Measurements from ENCODE around the gene FKBP5. TPM values are rescaled to one million over a fixed set of nuclear protein-coding genes. Genes with fewer than 3 reads are reported as not detected.
"Not testable (repeated sequence)": the region's sequence is repeated elsewhere in the genome, so short reads cannot be mapped to it uniquely, and the experiment has no call there.

FKBP5 gene
- polyA plus RNA-seq, 1 experiment, result 7.6 TPM

DNA sequence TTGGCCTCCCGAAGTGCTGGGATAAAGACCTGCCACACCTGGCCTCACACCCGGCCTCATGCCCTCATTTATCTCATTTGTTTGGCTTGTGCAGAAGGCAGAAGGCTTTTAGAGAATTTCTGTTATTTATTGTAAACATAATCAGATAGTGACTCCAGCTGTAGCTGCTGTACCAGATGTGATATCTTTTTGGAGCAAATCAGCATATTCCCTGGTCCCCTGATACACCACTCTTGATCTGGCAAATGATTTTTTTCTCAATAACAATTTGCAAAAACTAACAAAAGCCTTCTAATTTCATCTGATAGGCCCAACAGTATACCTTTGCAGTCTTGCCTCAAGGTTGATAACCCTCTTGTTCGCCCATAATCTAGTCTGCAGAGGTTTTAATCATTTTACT, 149.5 kb downstream of the FKBP5 start:
- H3K27ac ChIP-seq (ENCODE audit: low read depth, low read length), result no peak overlapping the region
- no peak overlapping the region for H3K4me3 ChIP-seq (ENCODE audit: low read depth, low read length)
- ChIA-PET CTCF (no interaction called here), POLR2A (no interaction called here)
- no peaks in the 10 kb centered on the region for H3K9me3 ChIP-seq (ENCODE audit: control insufficient read depth, insufficient read depth, low read length)
- TF ChIP-seq, protein P1, sequence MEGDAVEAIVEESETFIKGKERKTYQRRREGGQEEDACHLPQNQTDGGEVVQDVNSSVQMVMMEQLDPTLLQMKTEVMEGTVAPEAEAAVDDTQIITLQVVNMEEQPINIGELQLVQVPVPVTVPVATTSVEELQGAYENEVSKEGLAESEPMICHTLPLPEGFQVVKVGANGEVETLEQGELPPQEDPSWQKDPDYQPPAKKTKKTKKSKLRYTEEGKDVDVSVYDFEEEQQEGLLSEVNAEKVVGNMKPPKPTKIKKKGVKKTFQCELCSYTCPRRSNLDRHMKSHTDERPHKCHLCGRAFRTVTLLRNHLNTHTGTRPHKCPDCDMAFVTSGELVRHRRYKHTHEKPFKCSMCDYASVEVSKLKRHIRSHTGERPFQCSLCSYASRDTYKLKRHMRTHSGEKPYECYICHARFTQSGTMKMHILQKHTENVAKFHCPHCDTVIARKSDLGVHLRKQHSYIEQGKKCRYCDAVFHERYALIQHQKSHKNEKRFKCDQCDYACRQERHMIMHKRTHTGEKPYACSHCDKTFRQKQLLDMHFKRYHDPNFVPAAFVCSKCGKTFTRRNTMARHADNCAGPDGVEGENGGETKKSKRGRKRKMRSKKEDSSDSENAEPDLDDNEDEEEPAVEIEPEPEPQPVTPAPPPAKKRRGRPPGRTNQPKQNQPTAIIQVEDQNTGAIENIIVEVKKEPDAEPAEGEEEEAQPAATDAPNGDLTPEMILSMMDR (IDR thresholded peaks at IDR 0.05; ENCODE audit: low read depth, low read length), result no peak
- no peak for DNase-seq (ENCODE audit: low read depth, low spot score)
- peaks cover 28% of the 10 kb centered on the region for H3K27me3 ChIP-seq (ENCODE audit: control insufficient read depth, insufficient read depth, low read length)

DNA sequence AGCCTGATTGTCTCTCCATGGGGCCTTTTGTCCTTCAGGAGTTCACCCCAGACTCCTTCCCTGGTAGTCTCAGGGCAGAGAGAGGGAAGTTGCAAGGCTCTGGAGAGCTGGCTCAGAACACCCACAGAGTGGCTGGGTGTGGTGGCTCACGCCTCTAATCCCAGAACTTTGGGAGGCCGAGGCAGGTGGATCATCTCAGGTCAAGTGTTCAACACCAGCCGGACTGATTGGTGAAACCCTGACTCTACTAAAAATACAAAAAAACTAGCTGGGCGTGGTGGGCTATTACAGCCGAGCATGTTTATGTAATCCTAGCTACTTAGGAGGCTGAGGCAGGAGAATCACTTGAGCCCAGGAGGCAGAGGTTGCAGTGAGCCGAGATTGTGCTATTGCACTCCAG, 152.9 kb downstream of the FKBP5 start:
- H3K4me3 ChIP-seq (ENCODE audit: low read depth, low read length); POLR2A ChIA-PET; H3K27ac ChIP-seq (ENCODE audit: low read depth, low read length); H3K9me3 ChIP-seq (ENCODE audit: control insufficient read depth, insufficient read depth, low read length); DNase-seq (ENCODE audit: low read depth, low spot score): not testable (repeated sequence)
- H3K27me3 ChIP-seq (ENCODE audit: control insufficient read depth, insufficient read depth, low read length), result peaks cover 30% of the 10 kb centered on the region
- CTCF ChIA-PET, result interaction anchor here (0.5 to 2.2 kb wide), 2 partner anchors 16 to 87 kb away, joined by 4 to 6 read pairs; no protein-coding TSS in a partner anchor

DNA sequence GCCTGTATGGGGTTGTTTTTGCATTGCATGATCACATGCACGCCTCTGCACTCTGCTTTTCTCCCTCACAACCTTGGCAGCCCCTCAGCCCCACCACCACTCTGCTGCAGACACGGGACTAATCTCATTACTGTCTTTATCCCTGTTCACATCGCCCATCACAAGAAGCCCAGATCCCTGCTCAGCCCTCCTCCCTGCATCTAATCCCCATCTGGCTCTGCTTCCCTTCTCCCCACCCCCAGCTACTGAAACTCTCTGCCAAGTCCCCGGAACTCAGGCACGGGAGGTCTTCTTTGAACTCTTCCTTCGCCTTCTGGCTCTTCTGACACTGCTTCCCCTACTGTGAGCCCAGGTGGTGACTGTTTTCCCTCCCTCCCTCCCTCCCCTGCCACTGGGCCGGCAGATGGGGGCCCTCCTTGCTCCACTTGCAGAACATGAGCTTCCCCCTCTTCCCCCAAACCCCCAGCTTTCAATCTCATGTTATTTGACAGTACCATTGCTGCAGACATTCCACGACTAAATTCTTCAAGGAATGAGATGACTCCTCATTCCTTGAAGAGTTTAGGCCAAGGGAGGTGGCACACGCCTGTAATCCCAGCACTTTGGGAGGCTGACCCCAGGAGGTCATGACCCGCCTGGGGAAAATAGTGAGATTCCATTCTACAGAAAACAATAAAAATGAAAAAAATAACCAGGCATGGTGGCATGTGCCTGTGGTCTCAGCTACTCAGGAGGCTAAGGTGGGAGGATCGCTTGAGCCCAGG, 154.1 kb downstream of the FKBP5 start:
- no peak for DNase-seq (ENCODE audit: low read depth, low spot score)
- ChIA-PET CTCF (interaction anchor here (0.6 to 5.0 kb wide), 4 partner anchors 12 to 202 kb away, joined by 4 to 43 read pairs (median 11); partner anchors contain the start of gene ARMC12), POLR2A (no interaction called here)
- TF ChIP-seq, protein P1 (IDR thresholded peaks at IDR 0.05; ENCODE audit: low read depth, low read length), result no peak
- Histone ChIP-seq H3K27ac (ENCODE audit: low read depth, low read length) (no peak overlapping the region), H3K9me3 (ENCODE audit: control insufficient read depth, insufficient read depth, low read length) (no peaks in the 10 kb centered on the region), H3K27me3 (ENCODE audit: control insufficient read depth, insufficient read depth, low read length) (peaks cover 20% of the 10 kb centered on the region), H3K4me3 (ENCODE audit: low read depth, low read length) (no peak overlapping the region)

DNA sequence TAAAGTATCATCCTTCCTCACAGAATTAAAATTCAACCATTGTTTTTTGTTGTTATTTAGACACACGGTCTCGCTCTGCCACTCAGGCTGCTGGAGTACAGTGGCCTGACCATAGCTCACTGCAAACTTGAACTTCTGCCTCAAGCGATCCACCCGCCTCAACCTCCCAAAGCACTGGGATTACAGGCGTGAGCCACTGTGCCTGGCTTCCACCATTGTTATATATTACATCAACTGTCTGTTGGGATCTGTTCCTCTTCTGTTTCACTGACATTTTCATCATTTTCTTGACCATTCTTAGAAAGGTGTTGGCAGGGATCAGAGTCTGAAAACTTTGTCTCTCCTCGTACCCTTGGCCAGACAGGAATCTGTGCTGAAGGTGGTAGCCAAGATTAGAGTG, 154.7 kb downstream of the FKBP5 start:
- H3K9me3 ChIP-seq (ENCODE audit: control insufficient read depth, insufficient read depth, low read length), result no peaks in the 10 kb centered on the region
- H3K27me3 ChIP-seq (ENCODE audit: control insufficient read depth, insufficient read depth, low read length), result peaks cover 18% of the 10 kb centered on the region
- POLR2A ChIA-PET, result no interaction called here
- DNase-seq (ENCODE audit: low read depth, low spot score), result no peak
- no peak overlapping the region for H3K27ac ChIP-seq (ENCODE audit: low read depth, low read length)
- CTCF ChIA-PET, result interaction anchor here (2.2 to 5.0 kb wide), 3 partner anchors 11 to 203 kb away, joined by 6 to 43 read pairs (median 16); partner anchors contain the start of gene ARMC12
- TF ChIP-seq, protein P1 (IDR thresholded peaks at IDR 0.05; ENCODE audit: low read depth, low read length), result no peak
- no peak overlapping the region for H3K4me3 ChIP-seq (ENCODE audit: low read depth, low read length)

DNA sequence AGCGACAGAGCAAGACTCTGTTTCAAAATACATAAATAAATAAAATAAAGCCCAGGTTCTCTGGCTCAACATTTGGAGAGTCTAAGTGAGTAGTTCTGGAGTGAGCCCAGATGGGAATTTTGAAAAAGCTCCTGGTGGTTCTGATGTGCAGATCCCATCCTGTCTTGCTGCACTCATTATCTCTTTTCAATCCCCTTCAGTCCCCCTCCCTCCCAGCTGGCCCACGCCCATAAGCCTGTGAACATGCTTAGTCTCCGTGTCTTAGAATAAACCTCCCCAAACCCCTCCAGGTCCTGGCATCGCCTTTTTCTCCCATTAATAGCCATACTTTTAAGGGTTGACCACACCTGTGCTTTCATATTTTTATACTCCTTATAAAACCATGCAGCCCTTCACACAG, 156.6 kb downstream of the FKBP5 start:
- TF ChIP-seq, protein P1 (IDR thresholded peaks at IDR 0.05; ENCODE audit: low read depth, low read length), result no peak
- H3K27ac ChIP-seq (ENCODE audit: low read depth, low read length), result no peak overlapping the region
- CTCF ChIA-PET, result interaction anchor here (3.2 to 5.0 kb wide), 2 partner anchors 9 to 205 kb away, joined by 16 to 43 read pairs; partner anchors contain the start of gene ARMC12
- H3K27me3 ChIP-seq (ENCODE audit: control insufficient read depth, insufficient read depth, low read length), result peaks cover 20% of the 10 kb centered on the region
- no peaks in the 10 kb centered on the region for H3K9me3 ChIP-seq (ENCODE audit: control insufficient read depth, insufficient read depth, low read length)
- DNase-seq (ENCODE audit: low read depth, low spot score), result no peak
- no peak overlapping the region for H3K4me3 ChIP-seq (ENCODE audit: low read depth, low read length)
- POLR2A ChIA-PET, result no interaction called here
